ENCODE measurements around the gene DDX49. TPM values are rescaled to one million over a fixed set of nuclear protein-coding genes. Genes with fewer than 3 reads are reported as not detected.

DDX49 gene
- total RNA-seq, 2 experiments from 2014 or later: 47.9 to 49.7 TPM

- Histone ChIP-seq H3K9me3 (ENCODE audit: control insufficient read depth in 1 of 2, insufficient read depth in 1 of 2, low read length in 2 of 2) (peaks cover 0 to 3% of the 10 kb centered on the region in 2 experiments), H3K4me1 (ENCODE audit: insufficient read depth, low read length) (peaks cover 3% of the 10 kb centered on the region), H3K36me3 (ENCODE audit: insufficient read depth, low read length) (no peaks in the 10 kb centered on the region), H3K27me3 (ENCODE audit: control insufficient read depth in 1 of 2, insufficient read depth in 2 of 2, low read length in 2 of 2) (no peaks in the 10 kb centered on the region), H3K27ac (ENCODE audit: low read depth in 1 of 2, low read length in 2 of 2) (no peak overlapping the region), H3K4me3 (ENCODE audit: low read length) (no peak overlapping the region)
- no peaks in the 10 kb centered on the region for H3K9me3 Mint-ChIP-seq
- POLR2A ChIA-PET: no interaction called here
- ATAC-seq (ENCODE audit: poor library complexity): no peak
- no peak for TF ChIP-seq CTCF (IDR thresholded peaks at IDR 0.05)
- H3K27ac Mint-ChIP-seq: no peak overlapping the region
- DNase-seq: no peak
- no peak overlapping the region for H3K4me3 Mint-ChIP-seq
- intact Hi-C loops (cut with DNase I, micrococcal nuclease): no loop called here
- H3K36me3 Mint-ChIP-seq (ENCODE audit: low read depth): no peaks in the 10 kb centered on the region
- H3K4me1 Mint-ChIP-seq (ENCODE audit: low read depth): no peaks in the 10 kb centered on the region
- CTCF ChIA-PET: no interaction called here
- H3K27me3 Mint-ChIP-seq: peaks cover 12% of the 10 kb centered on the region
Observed at GRCh38 chr19:18969931-18970659, 50.6 kb downstream of the DDX49 start.

- POLR2A ChIA-PET: no interaction called here
- no peak overlapping the region for H3K27ac Mint-ChIP-seq
- ATAC-seq (ENCODE audit: poor library complexity) (no peak), DNase-seq (peak in 2 of 14 experiments; percentile 20 to 35)
- no peak overlapping the region for H3K4me3 ChIP-seq (ENCODE audit: low read length)
- H3K36me3 Mint-ChIP-seq (ENCODE audit: low read depth): no peaks in the 10 kb centered on the region
- intact Hi-C loops (cut with DNase I, micrococcal nuclease): no loop called here
- H3K27me3 Mint-ChIP-seq: peaks cover 9% of the 10 kb centered on the region
- H3K4me3 Mint-ChIP-seq: no peak overlapping the region
- CTCF ChIA-PET: interaction anchor here (1.2 kb wide), 1 partner anchor 173 kb away, joined by 4 read pairs; no protein-coding TSS in a partner anchor
- no peaks in the 10 kb centered on the region for H3K4me1 Mint-ChIP-seq (ENCODE audit: low read depth)
- H3K27ac ChIP-seq (ENCODE audit: low read depth in 1 of 2, low read length in 2 of 2): no peak overlapping the region
- no peaks in the 10 kb centered on the region for H3K9me3 Mint-ChIP-seq
- H3K4me1 ChIP-seq (ENCODE audit: insufficient read depth, low read length): peaks cover 3% of the 10 kb centered on the region
- no peak for TF ChIP-seq CTCF (IDR thresholded peaks at IDR 0.05)
- H3K27me3 ChIP-seq (ENCODE audit: control insufficient read depth in 1 of 2, insufficient read depth in 2 of 2, low read length in 2 of 2): peaks cover 0 to 4% of the 10 kb centered on the region in 2 experiments
- peaks cover 0 to 3% of the 10 kb centered on the region in 2 experiments for H3K9me3 ChIP-seq (ENCODE audit: control insufficient read depth in 1 of 2, insufficient read depth in 1 of 2, low read length in 2 of 2)
- no peaks in the 10 kb centered on the region for H3K36me3 ChIP-seq (ENCODE audit: insufficient read depth, low read length)
Observed at GRCh38 chr19:18972301-18972811, 52.8 kb downstream of the DDX49 start.

- TF ChIP-seq CTCF (IDR thresholded peaks at IDR 0.05): no peak
- Histone ChIP-seq H3K27me3 (ENCODE audit: control insufficient read depth in 1 of 2, insufficient read depth in 2 of 2, low read length in 2 of 2) (peaks cover 0 to 4% of the 10 kb centered on the region in 2 experiments), H3K9me3 (ENCODE audit: control insufficient read depth in 1 of 2, insufficient read depth in 1 of 2, low read length in 2 of 2) (peaks cover 0 to 3% of the 10 kb centered on the region in 2 experiments), H3K36me3 (ENCODE audit: insufficient read depth, low read length) (no peaks in the 10 kb centered on the region), H3K27ac (ENCODE audit: low read depth in 1 of 2, low read length in 2 of 2) (no peak overlapping the region), H3K4me1 (ENCODE audit: insufficient read depth, low read length) (no peaks in the 10 kb centered on the region), H3K4me3 (ENCODE audit: low read length) (no peak overlapping the region)
- H3K9me3 Mint-ChIP-seq: no peaks in the 10 kb centered on the region
- peaks cover 9% of the 10 kb centered on the region for H3K27me3 Mint-ChIP-seq
- CTCF ChIA-PET: interaction anchor here (1.2 kb wide), 1 partner anchor 173 kb away, joined by 4 read pairs; no protein-coding TSS in a partner anchor
- H3K4me1 Mint-ChIP-seq (ENCODE audit: low read depth): no peaks in the 10 kb centered on the region
- H3K4me3 Mint-ChIP-seq: no peak overlapping the region
- POLR2A ChIA-PET: no interaction called here
- no peaks in the 10 kb centered on the region for H3K36me3 Mint-ChIP-seq (ENCODE audit: low read depth)
- ATAC-seq (ENCODE audit: poor library complexity): no peak
- DNase-seq: no peak
- intact Hi-C loops (cut with DNase I, micrococcal nuclease): no loop called here
- H3K27ac Mint-ChIP-seq: no peak overlapping the region
Observed at GRCh38 chr19:18972851-18973250, 53.3 kb downstream of the DDX49 start.

Measured in CD4-positive, alpha-beta T cell (primary cell).